Skeletal muscle tissue (tissue), 4 donors: Measurements from ENCODE around the gene CEP20. TPM values are rescaled to one million over a fixed set of nuclear protein-coding genes. Genes with fewer than 3 reads are reported as not detected.

Experiments
- H3K27ac ChIP-seq: one replicate; pipeline ENCODE4 v1.7.0; 2013; ENCODE audit warnings: mild to moderate bottlenecking, low read depth, low read length, inconsistent platforms
- H3K27me3 ChIP-seq, 3 donors: one replicate each; pipeline ENCODE4 v1.7.0; 2013; ENCODE audit warnings: low read length in 3 of 3; ENCODE audit not compliant: control insufficient read depth in 3 of 3, insufficient read depth in 3 of 3
- H3K36me3 ChIP-seq, 3 donors: one replicate each; pipeline ENCODE4 v1.7.0; 2013; ENCODE audit warnings: low read length in 3 of 3; ENCODE audit not compliant: control insufficient read depth in 3 of 3, insufficient read depth in 3 of 3
- H3K4me1 ChIP-seq, 3 donors: one replicate each; pipeline ENCODE4 v1.7.0; 2013; ENCODE audit warnings: low read length in 3 of 3, mild to moderate bottlenecking in 3 of 3; ENCODE audit not compliant: control insufficient read depth in 3 of 3, insufficient read depth in 3 of 3
- H3K4me3 ChIP-seq, 3 donors: one replicate each; pipeline ENCODE4 v1.7.0; 2013; ENCODE audit warnings: low read length in 3 of 3
- H3K9ac ChIP-seq, 3 donors: one replicate each; pipeline ENCODE4 v1.7.0; 2013; ENCODE audit warnings: low read length in 3 of 3, mild to moderate bottlenecking in 3 of 3, moderate library complexity in 2 of 3, low read depth in 1 of 3
- H3K9me3 ChIP-seq, 3 donors: one replicate each; pipeline ENCODE4 v1.7.0; 2013; ENCODE audit warnings: low read length in 3 of 3; ENCODE audit not compliant: control insufficient read depth in 3 of 3
- total RNA-seq: library from RNA; depleted of rRNA; stranded (reverse); fragments of >200 nt; gene quantifications from one replicate; pipeline ENCODE4 v1.2.3, GENCODE V29; 2014
- donor health status: Osteomylitis.

The CEP20 gene
- total RNA-seq, 1 donor from 2014 or later, result 26.1 TPM

DNA sequence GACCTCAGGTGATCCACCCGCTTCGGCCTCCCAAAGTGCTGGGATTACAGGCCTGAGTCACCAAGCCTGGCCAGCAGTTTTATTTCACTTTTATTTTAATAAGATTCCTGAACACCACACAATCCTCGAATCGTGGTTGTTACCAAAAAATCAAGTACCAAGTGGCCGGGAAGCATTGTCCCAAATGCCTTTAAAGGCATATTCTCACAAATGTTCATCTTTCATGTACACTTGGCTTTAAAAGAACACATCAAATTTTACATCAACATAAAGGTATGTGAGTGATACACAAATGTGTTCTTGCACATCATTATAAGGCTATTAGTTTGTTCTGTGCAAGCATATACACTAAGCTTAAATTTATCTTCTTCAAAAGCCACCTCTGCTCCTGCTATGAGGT lies 23.5 kb downstream of the CEP20 start:
- no peaks in the 10 kb centered on the region for H3K9me3 ChIP-seq
- H3K27me3 ChIP-seq, result no peaks in the 10 kb centered on the region
- H3K4me3 ChIP-seq, result no peak overlapping the region
- H3K36me3 ChIP-seq, result peaks cover 3 to 20% (median 20%) of the 10 kb centered on the region in 3 donors
- H3K4me1 ChIP-seq, result no peaks in the 10 kb centered on the region
- H3K27ac ChIP-seq, result no peak overlapping the region
- no peak overlapping the region for H3K9ac ChIP-seq

DNA sequence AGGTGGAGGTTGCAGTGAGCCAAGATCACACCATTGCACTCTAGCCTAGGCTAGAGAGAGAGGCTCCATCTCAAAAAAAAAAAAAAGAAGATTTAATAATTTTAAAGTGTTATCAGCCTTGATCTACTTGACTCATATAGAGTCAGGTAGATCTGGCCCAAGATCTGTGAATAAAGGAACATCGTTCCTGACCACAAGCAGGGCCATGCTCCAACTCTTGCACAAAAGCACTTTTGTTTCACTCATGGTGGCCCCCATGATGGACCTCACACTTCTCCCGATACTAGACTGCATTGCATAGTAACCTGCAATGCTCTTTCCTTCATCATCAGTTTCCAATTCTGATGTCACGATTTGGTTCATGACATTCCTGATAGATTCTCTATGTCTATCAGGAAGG lies 26.4 kb downstream of the CEP20 start:
- Histone ChIP-seq H3K4me1 (peaks cover 10% of the 10 kb centered on the region in 3 donors), H3K27me3 (peaks cover 5 to 10% (median 7%) of the 10 kb centered on the region in 3 donors), H3K9me3 (no peaks in the 10 kb centered on the region), H3K4me3 (no peak overlapping the region), H3K9ac (no peak overlapping the region), H3K36me3 (peaks cover 3 to 15% (median 12%) of the 10 kb centered on the region in 3 donors), H3K27ac (no peak overlapping the region)

- Histone ChIP-seq H3K4me1 (peaks cover 13 to 19% (median 18%) of the 10 kb centered on the region in 3 donors), H3K36me3 (no peaks in the 10 kb centered on the region), H3K27ac (no peak overlapping the region), H3K9ac (no peak overlapping the region), H3K9me3 (no peaks in the 10 kb centered on the region), H3K4me3 (no peak overlapping the region), H3K27me3 (peaks cover 8 to 29% (median 12%) of the 10 kb centered on the region in 3 donors)
Observed at GRCh38 chr16:15858921-15859668, 29.3 kb downstream of the CEP20 start.

GRCh38 chr16:15857724-15858560 lies 30.5 kb downstream of the CEP20 start:
- peaks cover 13 to 19% (median 18%) of the 10 kb centered on the region in 3 donors for H3K4me1 ChIP-seq
- H3K36me3 ChIP-seq, result no peaks in the 10 kb centered on the region
- peak overlapping the region in 2 of 3 donors; percentile 52 to 63 for H3K9ac ChIP-seq
- no peak overlapping the region for H3K27ac ChIP-seq
- peaks cover 8 to 30% (median 12%) of the 10 kb centered on the region in 3 donors for H3K27me3 ChIP-seq
- H3K4me3 ChIP-seq, result peak overlapping the region; percentile 60 to 72 (median 66)
- H3K9me3 ChIP-seq, result no peaks in the 10 kb centered on the region

GRCh38 chr16:15856901-15857698 lies 31.3 kb downstream of the CEP20 start, which contains the start of gene MYH11:
MYH11 (minus strand) TSS chr16:15857028; CDS start chr16:15838252, 18,776 bp downstream.
- H3K4me3 ChIP-seq, result peak within 1 kb of the TSS; percentile 60 to 72 (median 66)
- H3K9me3 ChIP-seq, result no peaks in the 10 kb centered on the region
- peak within 1 kb of the TSS; percentile 40 to 63 (median 53) for H3K9ac ChIP-seq
- H3K36me3 ChIP-seq, result no peaks in the 10 kb centered on the region
- H3K4me1 ChIP-seq, result peaks cover 13 to 19% (median 18%) of the 10 kb centered on the region in 3 donors
- H3K27me3 ChIP-seq, result peaks cover 8 to 30% (median 12%) of the 10 kb centered on the region in 3 donors
- no peak within 1 kb of the TSS for H3K27ac ChIP-seq

- H3K27ac ChIP-seq, result no peak overlapping the region
- no peaks in the 10 kb centered on the region for H3K9me3 ChIP-seq
- peaks cover 8 to 30% (median 12%) of the 10 kb centered on the region in 3 donors for H3K27me3 ChIP-seq
- no peaks in the 10 kb centered on the region for H3K36me3 ChIP-seq
- peaks cover 13 to 19% (median 18%) of the 10 kb centered on the region in 3 donors for H3K4me1 ChIP-seq
- peak overlapping the region in 2 of 3 donors; percentile 45 to 66 for H3K4me3 ChIP-seq
- peak overlapping the region in 2 of 3 donors; percentile 53 to 63 for H3K9ac ChIP-seq
Observed at GRCh38 chr16:15856182-15856581, 32.2 kb downstream of the CEP20 start.

GRCh38 chr16:15855704-15856003 lies 32.7 kb downstream of the CEP20 start:
- Histone ChIP-seq H3K4me3 (peak overlapping the region in 2 of 3 donors; percentile 14 to 45), H3K27me3 (peaks cover 8 to 30% (median 12%) of the 10 kb centered on the region in 3 donors), H3K27ac (no peak overlapping the region)

GRCh38 chr16:15854906-15855703 lies 33.3 kb downstream of the CEP20 start:
- Histone ChIP-seq H3K4me1 (peaks cover 13 to 19% (median 18%) of the 10 kb centered on the region in 3 donors), H3K27me3 (peaks cover 8 to 30% (median 12%) of the 10 kb centered on the region in 3 donors), H3K4me3 (peak overlapping the region in 1 of 3 donors; percentile 14), H3K36me3 (no peaks in the 10 kb centered on the region), H3K27ac (no peak overlapping the region), H3K9me3 (no peaks in the 10 kb centered on the region), H3K9ac (peak overlapping the region in 1 of 3 donors; percentile 26)

More at GRCh38 chr16:15855704-15856003, 32.7 kb downstream of the CEP20 start:
- Histone ChIP-seq H3K4me1 (peaks cover 13 to 19% (median 18%) of the 10 kb centered on the region in 3 donors), H3K36me3 (no peaks in the 10 kb centered on the region), H3K9ac (peak overlapping the region in 1 of 3 donors; percentile 26), H3K9me3 (no peaks in the 10 kb centered on the region)

DNA sequence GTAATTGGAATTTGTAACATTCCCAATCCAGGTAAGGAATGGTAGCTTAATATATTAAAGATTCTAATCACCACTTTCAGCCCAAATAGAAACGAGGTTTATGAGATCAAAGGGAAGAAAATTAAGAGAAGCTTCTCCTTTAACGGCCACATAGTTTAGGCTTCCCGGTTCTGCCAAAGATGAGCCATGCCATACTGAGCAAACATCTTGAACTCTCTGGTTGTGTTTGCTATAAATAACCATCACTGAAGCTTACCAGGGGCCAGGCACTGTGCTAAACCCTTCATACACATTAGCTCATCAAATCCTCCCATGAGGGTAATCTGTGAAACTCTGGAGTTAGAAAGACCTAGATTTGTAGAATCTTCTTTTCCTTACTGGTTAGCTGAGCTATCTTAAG lies 34.3 kb downstream of the CEP20 start:
- Histone ChIP-seq H3K4me3 (no peak overlapping the region), H3K27ac (no peak overlapping the region), H3K4me1 (peaks cover 13 to 19% (median 18%) of the 10 kb centered on the region in 3 donors), H3K9me3 (no peaks in the 10 kb centered on the region), H3K36me3 (no peaks in the 10 kb centered on the region), H3K27me3 (peaks cover 8 to 30% (median 12%) of the 10 kb centered on the region in 3 donors), H3K9ac (no peak overlapping the region)
